K562 treated with DMSO at 1 percent for 48 hours (cell line): ENCODE measurements around the gene MYO5A. TPM values are rescaled to one million over a fixed set of nuclear protein-coding genes. Genes with fewer than 3 reads are reported as not detected.

ENCODE experiments used
- total RNA-seq: library from RNA; unstranded; fragments of 300-600 nt; gene quantifications from 2 replicates; pipeline ENCODE4 v1.2.3, GENCODE V29; 2022; ENCODE audit warnings: low replicate concordance; ENCODE audit errors: extremely low read depth

The MYO5A gene
- total RNA-seq: not detected in 2 replicates

GRCh38 chr15:52528564-52529340 is at the start of gene MYO5A:
Gene MYO5A, minus strand, starts transcription at chr15:52528880. Its CDS starts 74 bp downstream, at chr15:52528806.

GRCh38 chr15:52568601-52569585 is 40.2 kb upstream of the MYO5A start, which contains the start of gene ARPP19:
Gene ARPP19, minus strand, starts transcription at chr15:52569030. Its CDS starts 138 bp downstream, at chr15:52568892.

DNA sequence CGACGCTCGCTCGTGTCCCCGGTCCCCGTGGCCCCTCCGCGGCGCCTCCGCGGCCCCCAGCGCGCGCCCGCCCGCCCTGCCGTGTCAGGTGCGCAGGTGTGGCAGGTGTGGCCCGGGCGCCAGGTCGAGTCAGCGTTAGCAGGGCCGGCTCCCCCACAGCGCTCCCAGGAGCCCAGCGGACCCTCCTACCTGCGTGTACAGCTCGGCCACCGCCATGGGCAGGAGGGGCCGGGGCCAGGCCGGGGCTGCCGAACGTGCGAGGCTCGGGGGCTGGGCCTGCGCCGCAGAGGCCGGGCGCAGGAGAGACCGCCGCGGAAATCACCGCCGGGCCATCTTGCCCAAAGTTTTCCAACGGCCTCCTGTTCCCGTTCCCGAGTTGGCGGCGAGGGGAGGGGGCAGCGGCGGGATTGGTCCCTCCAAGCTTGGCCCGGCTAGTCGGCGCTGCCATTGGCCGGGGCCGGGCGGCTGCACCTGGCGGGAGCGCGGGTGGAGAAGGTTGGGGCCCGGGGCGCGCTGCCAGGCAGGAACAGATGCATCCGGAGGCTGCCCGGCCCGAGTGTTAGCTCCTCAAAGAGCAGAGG is 233.2 kb downstream of the MYO5A start, which contains the start of gene MYO5C:
Gene MYO5C, minus strand, starts transcription at position 384 of the 581 bp plus-strand sequence. Its CDS starts 168 bp downstream, at position 216.

Other genes with a start within 250 kb of the MYO5A start
- gene MYO5C, start 233.1 kb downstream of the MYO5A start, total RNA-seq: not detected in 2 replicates
- not detected in 2 replicates for gene ARPP19, start 40.1 kb upstream of the MYO5A start, total RNA-seq
- not detected in 2 replicates for gene ATOSA, start 150.5 kb upstream of the MYO5A start, total RNA-seq